Eye (tissue), 1 donor: ENCODE data around the gene ZDHHC17.
A peak's percentile ranks its signal among the peaks of the same experiment; 100 is the strongest.

Experiments
- DNase-seq: peaks from one replicate; pipeline ENCODE4 v3.0.0-alpha.2; 2015

Gene ZDHHC17

DNA sequence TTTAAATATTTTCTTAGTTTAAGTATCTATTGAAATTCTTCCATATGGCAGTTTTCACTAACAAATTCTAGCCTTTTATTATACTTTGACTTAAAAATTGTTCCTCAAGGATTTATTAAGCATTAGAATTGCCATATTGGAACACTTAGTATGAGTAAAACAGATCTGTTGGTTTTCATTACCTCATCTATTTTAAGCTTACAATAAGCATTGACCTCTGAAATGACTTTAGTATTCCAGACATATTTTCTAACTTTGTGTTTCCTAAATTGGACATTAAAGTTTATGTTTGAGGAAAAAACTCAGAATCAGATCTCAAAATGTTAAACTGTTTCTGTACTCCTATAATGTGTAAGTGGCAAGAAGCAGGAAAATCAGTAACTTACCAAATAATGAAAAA lies 66.5 kb downstream of the ZDHHC17 start:
- no peak for DNase-seq

GRCh38 chr12:76836633-76837032 lies 72.7 kb downstream of the ZDHHC17 start:
- DNase-seq, result no peak

DNA sequence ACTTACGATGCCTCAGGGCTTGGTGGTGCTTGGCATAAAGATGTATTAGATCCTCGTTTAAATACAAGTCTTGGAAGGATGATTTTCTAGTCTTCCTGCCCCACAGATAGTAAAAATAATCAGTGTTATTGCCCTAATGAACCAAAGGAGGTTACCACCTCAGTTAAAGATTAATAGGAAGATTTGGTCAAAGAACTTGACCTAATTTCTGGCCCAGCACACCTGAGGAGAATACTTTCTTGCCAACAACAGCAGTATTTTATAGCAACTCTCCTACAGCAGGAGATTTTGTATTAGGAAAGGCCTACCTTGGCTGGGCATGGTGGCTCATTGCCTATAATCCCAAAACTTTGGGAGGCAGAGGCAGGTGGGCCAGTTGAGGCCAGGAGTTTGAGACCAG lies 83.3 kb downstream of the ZDHHC17 start:
- no peak for DNase-seq

GRCh38 chr12:76848132-76848531 lies 84.2 kb downstream of the ZDHHC17 start:
- no peak for DNase-seq

DNA sequence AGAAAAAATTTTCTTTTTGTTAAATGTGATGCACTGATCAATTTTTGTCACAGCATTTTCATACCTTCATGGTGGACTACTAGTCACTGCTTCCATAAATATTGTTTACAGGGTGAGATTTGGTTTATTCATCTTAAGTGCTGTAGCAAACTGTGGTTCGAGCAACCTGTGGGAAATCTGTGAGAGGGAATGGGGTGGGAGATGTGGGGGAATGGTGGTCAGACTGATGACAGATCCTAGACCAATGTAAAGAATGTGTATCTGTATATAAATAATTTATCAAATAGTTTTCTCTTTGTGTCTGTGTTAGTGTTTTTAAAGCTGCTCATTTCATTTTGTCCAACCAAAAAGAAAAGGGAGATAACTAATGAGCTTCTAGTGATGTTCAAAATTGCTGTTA lies 88.2 kb downstream of the ZDHHC17 start:
- DNase-seq, result no peak

- no peak for DNase-seq
These were observed 91.4 kb downstream of the ZDHHC17 start for GRCh38 chr12:76855271-76855670.

DNA sequence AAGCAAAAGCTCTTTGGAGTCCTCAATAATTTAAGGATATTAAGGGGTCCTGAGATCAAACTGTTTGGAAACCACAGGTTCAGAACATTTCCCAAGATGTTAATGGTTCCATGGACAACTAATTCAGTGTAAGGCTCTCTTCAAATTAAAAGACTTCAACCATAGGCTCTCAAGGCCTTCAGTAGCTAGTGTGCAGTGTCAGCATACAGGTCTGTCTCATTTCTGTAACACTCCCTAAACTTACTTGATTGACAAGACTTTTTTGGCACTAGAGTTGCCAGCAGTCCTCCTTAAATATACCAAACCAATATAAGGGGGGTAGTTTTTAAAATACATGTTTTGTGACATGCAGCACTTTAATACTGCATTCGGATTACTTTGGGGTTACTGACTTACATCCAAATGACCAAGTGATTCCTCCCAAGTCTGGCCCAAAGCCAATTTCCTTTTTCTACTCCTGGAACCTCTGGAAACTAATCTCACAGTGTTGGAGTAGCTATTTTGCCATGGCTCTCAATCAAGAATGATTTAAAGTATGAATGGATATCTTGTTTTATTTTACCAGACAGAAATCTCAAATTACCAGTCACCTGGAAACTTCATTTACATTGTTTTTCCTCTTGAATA lies 92.2 kb downstream of the ZDHHC17 start:
- no peak for DNase-seq

DNA sequence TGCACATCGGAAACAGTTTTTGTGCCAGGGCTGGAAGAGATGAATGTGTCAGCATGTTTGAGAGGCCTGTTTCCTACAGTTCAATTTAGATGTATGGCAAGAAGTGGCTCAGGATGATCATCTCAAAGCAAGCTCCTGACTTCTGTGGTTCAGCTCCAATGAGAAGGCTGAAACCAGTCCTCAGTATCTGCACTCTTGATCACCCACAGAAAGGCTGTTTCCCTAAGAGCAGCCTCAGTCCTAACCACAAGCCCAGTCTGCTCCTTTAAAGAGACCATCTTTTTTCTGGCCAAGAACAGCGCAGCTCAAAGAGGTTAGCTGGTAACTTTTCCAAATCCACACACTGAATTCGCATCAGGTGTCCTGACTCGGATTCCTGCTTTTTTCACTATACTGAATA lies 95.7 kb downstream of the ZDHHC17 start:
- no peak for DNase-seq

DNA sequence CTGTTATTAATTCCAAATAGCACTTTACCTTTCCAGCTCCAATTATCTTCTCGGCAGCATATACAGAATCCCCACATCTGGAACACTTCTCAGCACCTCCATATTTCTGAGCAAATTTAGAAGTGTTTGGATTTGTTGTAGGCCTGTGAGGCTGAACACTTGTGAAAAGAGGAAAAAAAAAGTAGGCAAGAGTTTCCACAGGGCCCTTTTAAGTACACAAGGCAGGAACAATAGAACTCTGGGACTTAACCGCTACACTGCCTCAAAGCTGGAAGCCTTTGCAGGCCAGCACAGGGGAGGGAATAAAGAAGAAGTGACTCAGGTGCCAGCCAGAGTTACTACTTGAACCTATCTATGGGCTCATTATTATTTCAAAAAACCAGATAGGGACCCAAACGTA lies 96.3 kb downstream of the ZDHHC17 start:
- DNase-seq, result no peak

GRCh38 chr12:76863005-76863670 lies 99.2 kb downstream of the ZDHHC17 start:
- DNase-seq, result no peak

DNA sequence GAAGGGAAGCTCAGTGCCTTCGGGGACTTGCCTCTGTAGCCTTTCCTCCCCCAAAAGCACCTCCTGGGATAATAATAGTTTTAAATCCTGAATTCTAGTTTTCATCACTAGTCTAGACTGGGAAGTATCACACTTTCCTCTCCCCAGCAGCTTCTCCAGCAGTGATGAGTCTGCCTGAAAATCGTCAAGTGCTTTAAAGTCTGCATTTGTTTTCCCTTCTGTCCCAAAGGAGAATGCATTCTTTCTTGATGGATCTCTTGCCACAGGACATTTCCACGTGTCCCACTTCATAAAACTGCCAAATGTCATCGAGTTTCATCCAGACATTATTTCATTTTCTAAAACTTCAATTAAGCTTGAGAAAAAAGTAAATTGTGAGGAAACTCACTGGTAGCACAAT lies 99.9 kb downstream of the ZDHHC17 start:
- DNase-seq, result no peak

GRCh38 chr12:76864791-76865400 lies 101.0 kb downstream of the ZDHHC17 start:
- no peak for DNase-seq

- peak; percentile 87 for DNase-seq
These were observed 102.2 kb downstream of the ZDHHC17 start for GRCh38 chr12:76866151-76866567.

DNA sequence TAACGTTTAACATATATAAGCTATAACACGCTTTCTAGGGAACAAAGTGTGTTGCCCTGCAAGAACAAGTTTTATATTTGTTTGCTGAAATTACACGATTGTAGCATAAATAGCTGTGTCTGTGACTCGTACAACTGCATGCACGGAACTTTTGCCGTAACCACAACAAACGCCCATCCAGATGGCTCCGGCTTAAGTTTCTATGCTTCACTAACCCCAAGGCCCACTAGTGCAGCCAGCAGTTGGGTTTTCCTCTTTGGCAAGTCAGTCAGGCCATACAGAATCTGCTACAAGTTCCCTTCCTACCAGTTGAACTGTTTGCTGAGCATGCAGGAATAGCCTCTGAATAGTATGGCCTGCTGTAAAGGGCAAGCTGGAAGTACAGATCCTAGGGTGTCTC lies 102.8 kb downstream of the ZDHHC17 start:
- DNase-seq, result peak; percentile 93

DNA sequence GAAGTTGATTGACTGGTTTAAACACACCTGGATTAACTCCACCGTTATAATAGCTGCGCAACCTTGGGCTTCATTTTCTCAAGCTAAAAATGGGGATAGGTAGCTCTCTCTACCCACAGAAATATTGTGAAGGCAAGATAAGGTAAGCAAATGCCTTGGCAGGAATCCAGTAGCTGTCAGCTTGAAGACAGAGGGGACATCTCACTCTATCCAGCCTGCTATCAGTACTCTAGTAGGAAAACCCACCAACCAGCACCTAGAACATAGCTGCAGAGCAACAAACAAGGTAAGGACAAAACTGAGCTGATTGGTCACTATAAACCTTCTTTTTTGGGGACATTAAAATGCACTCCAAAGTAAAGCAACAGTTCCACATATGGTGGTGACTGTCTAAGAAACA lies 107.2 kb downstream of the ZDHHC17 start:
- DNase-seq, result no peak

GRCh38 chr12:76871742-76872141 lies 107.8 kb downstream of the ZDHHC17 start:
- DNase-seq, result peak; percentile 65

DNA sequence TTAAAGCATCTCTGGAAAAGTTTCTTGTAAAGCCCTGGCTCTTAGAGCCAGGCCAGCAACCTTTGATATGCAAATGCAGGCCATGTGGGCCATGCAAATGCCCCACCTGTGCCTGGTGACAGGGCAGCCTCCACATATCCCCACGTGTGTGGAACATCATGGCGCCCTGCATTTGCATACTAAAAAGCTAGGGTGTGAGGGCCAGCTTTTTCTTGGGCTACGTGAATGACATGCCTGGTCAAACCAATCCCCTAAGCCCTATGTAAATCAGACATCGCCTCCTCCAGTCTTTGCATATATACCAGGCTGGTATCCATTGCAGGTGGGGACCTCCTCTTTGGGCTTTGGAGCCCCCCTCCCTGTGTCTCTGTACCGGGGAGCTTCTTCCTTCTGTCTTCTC lies 108.5 kb downstream of the ZDHHC17 start:
- DNase-seq, result no peak

DNA sequence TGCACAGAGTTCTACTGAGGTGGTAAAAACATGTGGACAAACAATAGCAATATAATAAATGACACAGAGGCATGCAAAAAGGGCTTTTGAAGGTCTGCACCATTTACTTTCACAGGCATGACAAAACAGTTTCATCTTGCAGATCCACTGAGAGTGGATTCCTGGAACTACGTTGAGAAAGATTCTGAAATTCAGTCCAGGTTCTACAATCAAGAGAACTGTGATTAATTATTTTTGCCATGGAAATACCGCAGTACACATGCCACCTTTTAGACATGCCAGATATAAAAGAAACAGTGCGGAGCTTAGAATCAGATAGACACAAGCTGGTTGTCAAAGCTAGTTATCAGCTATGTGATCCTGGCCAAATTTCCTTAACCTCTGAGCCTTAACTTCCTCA lies 110.1 kb downstream of the ZDHHC17 start:
- DNase-seq, result no peak

DNA sequence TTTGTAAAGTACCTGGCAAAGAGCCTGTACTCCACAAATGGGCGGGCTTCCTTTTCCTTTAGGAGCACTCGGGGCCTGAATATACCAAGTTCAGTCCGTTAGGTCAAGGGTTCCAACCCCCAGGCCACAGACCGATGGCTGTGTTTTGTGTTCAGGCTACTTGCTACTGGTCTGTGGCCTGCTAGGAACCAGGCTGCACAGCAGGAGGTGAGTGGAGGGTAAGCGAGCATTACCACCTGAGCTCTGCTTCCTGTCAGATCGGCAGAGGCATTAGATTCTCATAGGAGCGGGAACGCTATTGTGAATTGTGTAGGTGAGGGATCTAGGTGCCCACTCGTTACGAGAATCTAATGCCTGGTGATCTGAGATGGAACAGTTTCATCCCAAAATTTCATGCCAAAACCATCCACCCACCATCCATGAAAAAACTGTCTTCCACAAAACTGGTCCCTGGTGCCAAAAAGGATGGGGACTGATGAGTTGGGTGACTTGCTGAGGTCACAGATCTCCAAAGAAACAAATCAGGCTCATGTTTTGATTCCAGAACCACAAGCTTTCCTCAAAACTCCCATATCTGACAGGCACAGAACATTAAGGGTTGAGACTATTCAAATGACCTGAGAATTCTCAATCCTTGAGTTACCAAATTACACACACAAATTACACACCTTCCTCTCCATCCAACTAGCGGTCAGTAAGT lies 110.7 kb downstream of the ZDHHC17 start:
- DNase-seq, result no peak

DNA sequence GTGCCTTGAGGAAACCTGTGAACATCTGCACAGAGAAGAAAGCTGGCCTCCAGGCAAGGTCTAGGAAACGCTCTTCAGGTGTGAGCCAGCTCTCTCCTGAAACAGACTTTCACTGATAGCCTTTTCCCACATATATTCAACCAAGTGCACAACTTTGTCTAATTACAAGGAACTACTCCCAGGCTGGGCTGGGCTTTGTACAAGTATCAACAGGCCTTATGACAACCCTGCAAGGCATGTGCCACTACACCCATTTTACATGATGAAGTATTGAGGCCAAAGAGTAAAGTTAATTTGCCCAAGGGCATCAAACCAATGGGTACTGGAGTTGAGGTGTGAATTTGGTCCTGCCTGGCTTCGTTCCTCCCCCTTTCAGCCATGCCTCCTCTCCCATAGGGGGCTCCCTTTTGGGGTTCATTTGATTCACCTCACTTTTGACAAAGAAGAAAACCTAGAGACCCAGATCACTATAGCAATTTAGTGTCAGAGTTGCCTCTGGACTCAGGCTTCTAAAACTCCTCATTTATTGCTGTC lies 112.8 kb downstream of the ZDHHC17 start:
- DNase-seq, result no peak

- DNase-seq, result peak; percentile 82
These were observed 114.4 kb downstream of the ZDHHC17 start for GRCh38 chr12:76878099-76878898.

DNA sequence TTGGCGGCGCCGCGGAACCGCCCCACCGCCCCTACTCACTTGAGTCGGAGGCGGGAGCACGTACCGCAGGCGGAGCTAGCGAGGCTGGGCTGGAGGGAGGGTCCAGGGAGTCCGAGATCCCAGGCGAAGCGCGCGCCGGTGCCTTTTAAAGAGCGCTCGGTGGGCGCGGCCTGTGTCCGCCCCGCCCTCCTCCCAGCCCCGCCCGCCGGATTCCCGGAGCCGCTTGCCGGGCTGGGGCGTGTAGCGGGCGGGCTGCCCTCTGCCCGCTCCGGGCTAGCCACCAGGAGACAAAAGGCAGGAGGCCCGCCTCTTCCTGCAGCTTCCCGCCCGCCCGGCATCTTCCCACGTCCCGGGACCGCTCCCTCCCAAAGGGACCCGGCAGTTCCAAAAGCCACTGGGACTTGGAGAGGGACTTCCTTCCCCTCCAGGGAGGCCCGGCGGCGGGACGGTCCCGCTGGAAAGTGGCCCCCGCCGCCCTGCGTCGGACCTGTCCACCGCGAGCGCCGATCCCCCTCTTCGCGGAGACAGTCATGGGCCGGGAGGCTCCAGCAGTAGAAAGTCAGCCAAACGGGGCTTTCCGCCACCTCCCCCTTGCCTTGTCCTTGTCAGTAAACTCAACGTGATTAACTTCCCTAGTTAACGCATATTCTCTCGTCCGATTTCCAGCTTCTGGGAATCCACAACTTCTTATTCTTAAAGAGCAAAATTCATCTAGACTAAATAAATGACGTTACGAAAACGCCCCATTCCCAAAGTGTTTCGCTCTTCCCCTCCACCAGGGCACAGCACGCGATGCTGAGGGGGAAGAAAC lies 115.2 kb downstream of the ZDHHC17 start, which contains the start of gene CSRP2:
Gene CSRP2, minus strand, starts transcription at position 121 of the 811 bp plus-strand sequence. CDS start 12,759 bp downstream, outside the sequence.
- DNase-seq, result peak; percentile 97
